ENCODE data around the gene CNTNAP2.

CNTNAP2 gene

GRCh38 chr7:146713934-146714333 lies 597.3 kb downstream of the CNTNAP2 start:
- no peak overlapping the region for H3K27ac ChIP-seq
- TF ChIP-seq, protein P1, sequence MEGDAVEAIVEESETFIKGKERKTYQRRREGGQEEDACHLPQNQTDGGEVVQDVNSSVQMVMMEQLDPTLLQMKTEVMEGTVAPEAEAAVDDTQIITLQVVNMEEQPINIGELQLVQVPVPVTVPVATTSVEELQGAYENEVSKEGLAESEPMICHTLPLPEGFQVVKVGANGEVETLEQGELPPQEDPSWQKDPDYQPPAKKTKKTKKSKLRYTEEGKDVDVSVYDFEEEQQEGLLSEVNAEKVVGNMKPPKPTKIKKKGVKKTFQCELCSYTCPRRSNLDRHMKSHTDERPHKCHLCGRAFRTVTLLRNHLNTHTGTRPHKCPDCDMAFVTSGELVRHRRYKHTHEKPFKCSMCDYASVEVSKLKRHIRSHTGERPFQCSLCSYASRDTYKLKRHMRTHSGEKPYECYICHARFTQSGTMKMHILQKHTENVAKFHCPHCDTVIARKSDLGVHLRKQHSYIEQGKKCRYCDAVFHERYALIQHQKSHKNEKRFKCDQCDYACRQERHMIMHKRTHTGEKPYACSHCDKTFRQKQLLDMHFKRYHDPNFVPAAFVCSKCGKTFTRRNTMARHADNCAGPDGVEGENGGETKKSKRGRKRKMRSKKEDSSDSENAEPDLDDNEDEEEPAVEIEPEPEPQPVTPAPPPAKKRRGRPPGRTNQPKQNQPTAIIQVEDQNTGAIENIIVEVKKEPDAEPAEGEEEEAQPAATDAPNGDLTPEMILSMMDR (conservative IDR thresholded peaks at IDR 0.05), result no peak

DNA sequence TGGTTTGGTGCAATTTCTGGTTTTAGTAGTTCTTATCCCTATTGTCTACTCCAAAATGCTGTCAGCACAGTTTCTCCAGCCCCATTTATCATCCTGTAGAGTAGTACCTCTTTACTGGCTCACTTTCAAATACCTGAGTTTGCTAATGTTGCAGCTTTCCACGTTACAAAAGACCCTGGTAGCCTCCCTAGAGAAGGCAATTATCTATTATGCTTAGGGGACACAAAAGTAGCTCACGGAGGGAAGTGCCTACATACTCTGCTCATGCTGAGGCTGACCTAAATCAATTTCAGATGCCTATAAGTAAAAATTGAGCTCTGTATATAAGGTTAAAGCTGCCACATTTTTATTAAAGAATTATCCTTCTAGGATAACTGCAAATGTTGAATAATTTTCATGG lies 603.6 kb downstream of the CNTNAP2 start:
- H3K27ac ChIP-seq, result no peak overlapping the region
- TF ChIP-seq, protein P1 (conservative IDR thresholded peaks at IDR 0.05), result no peak

- TF ChIP-seq, protein P1 (conservative IDR thresholded peaks at IDR 0.05), result no peak
- H3K27ac ChIP-seq, result no peak overlapping the region
Observed at GRCh38 chr7:146722986-146723385, 606.4 kb downstream of the CNTNAP2 start.

DNA sequence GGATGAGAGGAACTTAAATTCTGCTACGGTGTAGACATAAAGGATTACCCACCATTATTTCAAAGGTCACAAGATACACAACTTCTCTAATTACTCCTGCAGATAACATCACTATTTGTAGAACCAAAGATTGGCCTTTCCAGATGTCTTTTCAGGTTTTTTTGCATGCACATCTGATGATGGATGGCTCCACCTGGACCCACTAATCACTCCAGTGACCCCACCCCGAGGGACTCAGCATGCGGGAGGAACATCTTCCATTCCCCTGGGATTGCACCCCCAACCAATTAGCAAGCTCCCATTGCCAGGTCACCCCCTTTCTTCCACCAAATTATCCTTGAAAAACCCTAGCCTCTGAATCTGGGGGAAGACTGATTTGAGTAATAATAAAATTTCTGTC lies 608.9 kb downstream of the CNTNAP2 start:
- TF ChIP-seq, protein P1 (conservative IDR thresholded peaks at IDR 0.05), result no peak
- H3K27ac ChIP-seq, result no peak overlapping the region

DNA sequence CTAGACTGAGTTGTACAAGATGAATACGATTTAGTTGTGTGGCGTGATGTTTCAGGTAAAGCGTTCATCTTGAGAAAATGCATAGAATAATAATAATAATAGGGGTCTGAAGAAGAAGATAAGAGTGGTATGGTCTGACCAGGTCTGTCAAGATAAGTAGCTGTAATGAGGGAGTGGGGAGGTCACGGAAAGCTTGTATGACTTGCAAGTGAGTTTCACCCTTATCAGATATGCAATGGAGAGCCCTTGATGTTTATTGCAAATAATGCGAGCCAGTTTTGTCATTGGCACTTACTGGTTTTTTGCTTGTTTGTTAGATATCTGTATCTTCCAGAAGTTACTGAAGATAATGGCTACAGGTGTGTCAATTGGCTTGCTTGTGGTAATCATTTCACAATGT lies 611.5 kb downstream of the CNTNAP2 start:
- H3K27ac ChIP-seq, result no peak overlapping the region
- TF ChIP-seq, protein P1 (conservative IDR thresholded peaks at IDR 0.05), result no peak

GRCh38 chr7:146728611-146729010 lies 612.0 kb downstream of the CNTNAP2 start:
- H3K27ac ChIP-seq, result no peak overlapping the region
- TF ChIP-seq, protein P1 (conservative IDR thresholded peaks at IDR 0.05), result no peak

- TF ChIP-seq, protein P1 (conservative IDR thresholded peaks at IDR 0.05), result no peak
- H3K27ac ChIP-seq, result no peak overlapping the region
Observed at GRCh38 chr7:146731185-146731584, 614.6 kb downstream of the CNTNAP2 start.

GRCh38 chr7:146735992-146736391 lies 619.4 kb downstream of the CNTNAP2 start:
- no peak overlapping the region for H3K27ac ChIP-seq
- TF ChIP-seq, protein P1 (conservative IDR thresholded peaks at IDR 0.05), result no peak

Data from VCaP (cell line).